B cell (primary cell): ENCODE results near the gene SH3GL3.

Source experiments
- EZH2 ChIP-seq: IDR thresholded peaks from 2 replicates; pipeline ENCODE4 v1.6.1; 2012; ENCODE audit warnings: borderline replicate concordance, low read depth, mild to moderate bottlenecking, moderate library complexity, low read length; ENCODE audit not compliant: insufficient read depth, poor library complexity, severe bottlenecking
- TF ChIP-seq, protein P1 (sequence below): fragments of 200-600 bp; IDR thresholded peaks from one replicate; pipeline ENCODE4 v1.8.0; 2022; ENCODE audit warnings: antibody characterized with exemption, mild to moderate bottlenecking

DNA sequence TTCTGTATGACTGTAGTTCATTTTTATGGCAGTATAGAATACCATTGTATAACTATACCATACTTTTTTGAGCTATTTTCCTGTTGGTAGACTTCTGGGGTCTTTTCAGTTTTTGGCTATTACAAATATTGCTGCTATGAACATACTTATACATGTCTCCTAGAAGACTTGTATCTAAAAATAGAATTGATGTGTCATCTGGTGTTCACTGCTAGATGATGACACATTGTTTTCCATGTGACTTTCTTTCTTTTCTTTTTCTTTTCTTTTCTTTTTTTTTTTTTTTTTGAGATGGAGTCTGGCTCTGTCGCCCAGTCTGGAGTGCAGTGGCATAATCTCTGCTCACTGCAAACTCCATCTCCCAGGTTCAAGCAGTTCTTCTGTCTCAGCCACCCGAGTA is 69.8 kb downstream of the SH3GL3 start:
- TF ChIP-seq, protein P1, sequence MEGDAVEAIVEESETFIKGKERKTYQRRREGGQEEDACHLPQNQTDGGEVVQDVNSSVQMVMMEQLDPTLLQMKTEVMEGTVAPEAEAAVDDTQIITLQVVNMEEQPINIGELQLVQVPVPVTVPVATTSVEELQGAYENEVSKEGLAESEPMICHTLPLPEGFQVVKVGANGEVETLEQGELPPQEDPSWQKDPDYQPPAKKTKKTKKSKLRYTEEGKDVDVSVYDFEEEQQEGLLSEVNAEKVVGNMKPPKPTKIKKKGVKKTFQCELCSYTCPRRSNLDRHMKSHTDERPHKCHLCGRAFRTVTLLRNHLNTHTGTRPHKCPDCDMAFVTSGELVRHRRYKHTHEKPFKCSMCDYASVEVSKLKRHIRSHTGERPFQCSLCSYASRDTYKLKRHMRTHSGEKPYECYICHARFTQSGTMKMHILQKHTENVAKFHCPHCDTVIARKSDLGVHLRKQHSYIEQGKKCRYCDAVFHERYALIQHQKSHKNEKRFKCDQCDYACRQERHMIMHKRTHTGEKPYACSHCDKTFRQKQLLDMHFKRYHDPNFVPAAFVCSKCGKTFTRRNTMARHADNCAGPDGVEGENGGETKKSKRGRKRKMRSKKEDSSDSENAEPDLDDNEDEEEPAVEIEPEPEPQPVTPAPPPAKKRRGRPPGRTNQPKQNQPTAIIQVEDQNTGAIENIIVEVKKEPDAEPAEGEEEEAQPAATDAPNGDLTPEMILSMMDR: no peak
- no peak for TF ChIP-seq EZH2
